PFSK-1 (cell line): Measurements from ENCODE around the gene TERT.

Experiments
- POLR2AphosphoS5 ChIP-seq: IDR thresholded peaks from 2 replicates; pipeline ENCODE4 v1.6.1; 2012; ENCODE audit warnings: low read depth, mild to moderate bottlenecking, control low read depth, low read length, moderate library complexity
- TF ChIP-seq, protein P1 (sequence below), 2 experiments: IDR thresholded peaks; 2 replicates each; pipeline versions ENCODE4 v1.6.1 to v1.8.0; 2011 to 2012; ENCODE audit warnings: low read depth in 2 of 2, low read length in 2 of 2, control low read depth in 1 of 2, inconsistent platforms in 1 of 2, mild to moderate bottlenecking in 1 of 2, moderate library complexity in 1 of 2; ENCODE audit not compliant: insufficient read depth in 1 of 2

DNA sequence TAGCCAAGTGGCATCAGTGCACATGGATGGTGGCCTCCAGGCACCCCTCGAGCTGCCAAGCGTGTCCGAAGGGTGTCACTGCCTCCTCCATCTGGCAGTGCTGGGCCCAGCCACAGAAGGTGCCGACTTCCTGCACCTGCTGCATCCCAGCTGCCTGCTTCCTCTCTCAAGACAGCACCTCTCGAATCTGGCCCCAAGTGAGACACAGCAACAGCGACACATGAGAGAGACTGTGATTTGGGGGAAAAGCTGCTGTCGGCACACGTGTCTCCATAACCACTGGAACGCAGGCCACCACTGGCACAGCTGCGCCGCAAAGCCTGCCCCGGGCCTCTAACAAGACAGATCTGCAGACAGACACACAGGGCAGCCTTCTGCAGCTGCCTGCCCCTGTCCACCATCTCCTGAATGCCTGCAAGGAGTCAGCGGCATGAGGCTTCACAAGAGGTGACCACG is 41.3 kb upstream of the TERT start:
- no peak for TF ChIP-seq POLR2AphosphoS5
- TF ChIP-seq, protein P1, sequence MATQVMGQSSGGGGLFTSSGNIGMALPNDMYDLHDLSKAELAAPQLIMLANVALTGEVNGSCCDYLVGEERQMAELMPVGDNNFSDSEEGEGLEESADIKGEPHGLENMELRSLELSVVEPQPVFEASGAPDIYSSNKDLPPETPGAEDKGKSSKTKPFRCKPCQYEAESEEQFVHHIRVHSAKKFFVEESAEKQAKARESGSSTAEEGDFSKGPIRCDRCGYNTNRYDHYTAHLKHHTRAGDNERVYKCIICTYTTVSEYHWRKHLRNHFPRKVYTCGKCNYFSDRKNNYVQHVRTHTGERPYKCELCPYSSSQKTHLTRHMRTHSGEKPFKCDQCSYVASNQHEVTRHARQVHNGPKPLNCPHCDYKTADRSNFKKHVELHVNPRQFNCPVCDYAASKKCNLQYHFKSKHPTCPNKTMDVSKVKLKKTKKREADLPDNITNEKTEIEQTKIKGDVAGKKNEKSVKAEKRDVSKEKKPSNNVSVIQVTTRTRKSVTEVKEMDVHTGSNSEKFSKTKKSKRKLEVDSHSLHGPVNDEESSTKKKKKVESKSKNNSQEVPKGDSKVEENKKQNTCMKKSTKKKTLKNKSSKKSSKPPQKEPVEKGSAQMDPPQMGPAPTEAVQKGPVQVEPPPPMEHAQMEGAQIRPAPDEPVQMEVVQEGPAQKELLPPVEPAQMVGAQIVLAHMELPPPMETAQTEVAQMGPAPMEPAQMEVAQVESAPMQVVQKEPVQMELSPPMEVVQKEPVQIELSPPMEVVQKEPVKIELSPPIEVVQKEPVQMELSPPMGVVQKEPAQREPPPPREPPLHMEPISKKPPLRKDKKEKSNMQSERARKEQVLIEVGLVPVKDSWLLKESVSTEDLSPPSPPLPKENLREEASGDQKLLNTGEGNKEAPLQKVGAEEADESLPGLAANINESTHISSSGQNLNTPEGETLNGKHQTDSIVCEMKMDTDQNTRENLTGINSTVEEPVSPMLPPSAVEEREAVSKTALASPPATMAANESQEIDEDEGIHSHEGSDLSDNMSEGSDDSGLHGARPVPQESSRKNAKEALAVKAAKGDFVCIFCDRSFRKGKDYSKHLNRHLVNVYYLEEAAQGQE (IDR thresholded peaks at IDR 0.05; ENCODE audit: insufficient read depth in 1 of 2, low read depth in 2 of 2, low read length in 2 of 2), result no peak
